ENCODE measurements around the gene GNB1L. TPM values are rescaled to one million over a fixed set of nuclear protein-coding genes. Genes with fewer than 3 reads are reported as not detected.

The GNB1L gene
- total RNA-seq, 1 donor from 2014 or later = 5.0 TPM

GRCh38 chr22:19847345-19847632 is 7.4 kb downstream of the GNB1L start:
- Mint-ChIP-seq H3K9me3 (ENCODE audit: unreplicated experiment) (peaks cover 1% of the 10 kb centered on the region), H3K36me3 (ENCODE audit: unreplicated experiment) (no peaks in the 10 kb centered on the region), H3K27ac (ENCODE audit: unreplicated experiment) (no peak overlapping the region), H3K4me1 (ENCODE audit: low read depth, unreplicated experiment) (peaks cover 4% of the 10 kb centered on the region), H3K27me3 (ENCODE audit: unreplicated experiment) (peaks cover 2% of the 10 kb centered on the region), H3K4me3 (ENCODE audit: unreplicated experiment) (no peak overlapping the region)
- no peak for DNase-seq
- TF ChIP-seq CTCF (IDR thresholded peaks at IDR 0.05; ENCODE audit: partially characterized antibody, unreplicated experiment) = no peak

GRCh38 chr22:19846620-19847344 is 7.9 kb downstream of the GNB1L start:
- no peak for TF ChIP-seq CTCF (IDR thresholded peaks at IDR 0.05; ENCODE audit: partially characterized antibody, unreplicated experiment)
- H3K27me3 Mint-ChIP-seq (ENCODE audit: unreplicated experiment) = peaks cover 2% of the 10 kb centered on the region
- H3K36me3 Mint-ChIP-seq (ENCODE audit: unreplicated experiment) = no peaks in the 10 kb centered on the region
- H3K4me3 Mint-ChIP-seq (ENCODE audit: unreplicated experiment) = no peak overlapping the region
- no peak for DNase-seq
- H3K9me3 Mint-ChIP-seq (ENCODE audit: unreplicated experiment) = peaks cover 1% of the 10 kb centered on the region
- H3K4me1 Mint-ChIP-seq (ENCODE audit: low read depth, unreplicated experiment) = peaks cover 2% of the 10 kb centered on the region
- no peak overlapping the region for H3K27ac Mint-ChIP-seq (ENCODE audit: unreplicated experiment)

- Mint-ChIP-seq H3K27me3 (ENCODE audit: unreplicated experiment) (peaks cover 2% of the 10 kb centered on the region), H3K36me3 (ENCODE audit: unreplicated experiment) (no peaks in the 10 kb centered on the region), H3K4me3 (ENCODE audit: unreplicated experiment) (no peak overlapping the region), H3K9me3 (ENCODE audit: unreplicated experiment) (peaks cover 1% of the 10 kb centered on the region), H3K4me1 (ENCODE audit: low read depth, unreplicated experiment) (peaks cover 1% of the 10 kb centered on the region), H3K27ac (ENCODE audit: unreplicated experiment) (no peak overlapping the region)
- no peak for TF ChIP-seq CTCF (IDR thresholded peaks at IDR 0.05; ENCODE audit: partially characterized antibody, unreplicated experiment)
- DNase-seq = no peak
Measured at GRCh38 chr22:19845054-19845722, 9.5 kb downstream of the GNB1L start.

GRCh38 chr22:19844377-19845053 is 10.2 kb downstream of the GNB1L start:
- H3K9me3 Mint-ChIP-seq (ENCODE audit: unreplicated experiment) = peaks cover 1% of the 10 kb centered on the region
- no peak for TF ChIP-seq CTCF (IDR thresholded peaks at IDR 0.05; ENCODE audit: partially characterized antibody, unreplicated experiment)
- H3K27ac Mint-ChIP-seq (ENCODE audit: unreplicated experiment) = no peak overlapping the region
- H3K4me1 Mint-ChIP-seq (ENCODE audit: low read depth, unreplicated experiment) = peaks cover 1% of the 10 kb centered on the region
- DNase-seq = peak; percentile 12
- H3K4me3 Mint-ChIP-seq (ENCODE audit: unreplicated experiment) = no peak overlapping the region
- H3K27me3 Mint-ChIP-seq (ENCODE audit: unreplicated experiment) = peaks cover 2% of the 10 kb centered on the region
- H3K36me3 Mint-ChIP-seq (ENCODE audit: unreplicated experiment) = no peaks in the 10 kb centered on the region
